ENCODE results near the gene ZNF366. TPM values are rescaled to one million over a fixed set of nuclear protein-coding genes. Genes with fewer than 3 reads are reported as not detected.

The ZNF366 gene
- total RNA-seq, 2 donors from 2014 or later = 7.0 to 9.1 TPM

- intact Hi-C loops (cut with DNase I) = loop anchor here (2.0 kb wide), 1 partner anchor 157 kb away; no protein-coding TSS in a partner anchor
- no peak for DNase-seq
- ATAC-seq = peak; percentile 68 to 76
These were observed 16.9 kb upstream of the ZNF366 start for GRCh38 chr5:72523960-72524582.

- intact Hi-C loops (cut with DNase I) = no loop called here
- DNase-seq = no peak
- ATAC-seq = no peak
These were observed 15.4 kb upstream of the ZNF366 start for GRCh38 chr5:72522607-72523006.

- ATAC-seq = no peak
- intact Hi-C loops (cut with DNase I) = no loop called here
- no peak for DNase-seq
These were observed 11.9 kb upstream of the ZNF366 start for GRCh38 chr5:72519111-72519510.

- DNase-seq (peak; percentile 66), ATAC-seq (peak; percentile 74 to 91)
- intact Hi-C loops (cut with DNase I) = no loop called here
These were observed 10.9 kb upstream of the ZNF366 start for GRCh38 chr5:72518001-72518683.

- intact Hi-C loops (cut with DNase I) = no loop called here
- ATAC-seq = no peak
- no peak for DNase-seq
These were observed 9.7 kb upstream of the ZNF366 start for GRCh38 chr5:72516916-72517315.

- intact Hi-C loops (cut with DNase I) = no loop called here
- ATAC-seq (no peak), DNase-seq (no peak)
These were observed 8.0 kb upstream of the ZNF366 start for GRCh38 chr5:72515211-72515610.

GRCh38 chr5:72512593-72512860, 5.3 kb upstream of the ZNF366 start:
- no peak for ATAC-seq
- no peak for DNase-seq
- intact Hi-C loops (cut with DNase I) = no loop called here

- ATAC-seq = no peak
- DNase-seq = no peak
- intact Hi-C loops (cut with DNase I) = no loop called here
These were observed 4.8 kb upstream of the ZNF366 start for GRCh38 chr5:72511774-72512592.

- ATAC-seq = peak in 1 of 2 donors; percentile 20
- DNase-seq = no peak
- intact Hi-C loops (cut with DNase I) = no loop called here
These were observed 4.2 kb upstream of the ZNF366 start for GRCh38 chr5:72511366-72511765.

- intact Hi-C loops (cut with DNase I) = no loop called here
- ATAC-seq (peak; percentile 3 to 75), DNase-seq (peak; percentile 54)
These were observed 3.5 kb upstream of the ZNF366 start for GRCh38 chr5:72510610-72511181.

GRCh38 chr5:72509401-72509800, 2.2 kb upstream of the ZNF366 start:
- intact Hi-C loops (cut with DNase I) = loop anchor here (10.0 kb wide), 1 partner anchor 55 kb away; no protein-coding TSS in a partner anchor
- peak; percentile 75 for DNase-seq

GRCh38 chr5:72508241-72509170, 1.3 kb upstream of the ZNF366 start:
- ATAC-seq (no peak), DNase-seq (no peak)
- intact Hi-C loops (cut with DNase I) = loop anchor here (10.0 kb wide), 1 partner anchor 54 kb away; no protein-coding TSS in a partner anchor

More at GRCh38 chr5:72509401-72509800, 2.2 kb upstream of the ZNF366 start:
- ATAC-seq = peak; percentile 82 to 94

GRCh38 chr5:72507907-72508238, 663 bp upstream of the ZNF366 start:
- DNase-seq (no peak), ATAC-seq (no peak)
- intact Hi-C loops (cut with DNase I) = loop anchor here (10.0 kb wide), 1 partner anchor 53 kb away; no protein-coding TSS in a partner anchor

- ATAC-seq (no peak), DNase-seq (no peak)
- intact Hi-C loops (cut with DNase I) = loop anchor here (10.0 kb wide), 1 partner anchor 51 kb away; no protein-coding TSS in a partner anchor
These were observed 1.1 kb downstream of the ZNF366 start for GRCh38 chr5:72506158-72506549.

- DNase-seq (no peak), ATAC-seq (no peak)
- intact Hi-C loops (cut with DNase I) = loop anchor here (10.0 kb wide), 1 partner anchor 51 kb away; no protein-coding TSS in a partner anchor
These were observed 1.6 kb downstream of the ZNF366 start for GRCh38 chr5:72505539-72506157.

GRCh38 chr5:72505016-72505415, 2.2 kb downstream of the ZNF366 start:
- intact Hi-C loops (cut with DNase I) = loop anchor here (10.0 kb wide), 1 partner anchor 50 kb away; no protein-coding TSS in a partner anchor
- ATAC-seq = no peak

GRCh38 chr5:72503888-72504491, 3.2 kb downstream of the ZNF366 start:
- intact Hi-C loops (cut with DNase I) = loop anchor here (10.0 kb wide), 1 partner anchor 49 kb away; no protein-coding TSS in a partner anchor
- ATAC-seq = peak; percentile 66 to 79
- DNase-seq = no peak

More at GRCh38 chr5:72505016-72505415, 2.2 kb downstream of the ZNF366 start:
- DNase-seq = no peak

- no peak for DNase-seq
- no peak for ATAC-seq
- intact Hi-C loops (cut with DNase I) = loop anchor here (10.0 kb wide), 1 partner anchor 47 kb away; no protein-coding TSS in a partner anchor
These were observed 5.7 kb downstream of the ZNF366 start for GRCh38 chr5:72501488-72501887.
